Mammary epithelial cell (primary cell): ENCODE results near the gene FIS1.

Experiments used
- EZH2 ChIP-seq: IDR thresholded peaks from 2 replicates; pipeline ENCODE4 v1.6.1; 2012; ENCODE audit warnings: low read length, inconsistent platforms, borderline replicate concordance
- TF ChIP-seq, protein P1 (sequence below), 2 donors: IDR thresholded peaks in 1 of 2; conservative IDR thresholded peaks in 1 of 2; 2 replicates each; pipeline ENCODE4 v1.5.1; 2011 to 2012; ENCODE audit warnings: inconsistent platforms in 2 of 2, low read length in 2 of 2, mild to moderate bottlenecking in 2 of 2, control low read depth in 1 of 2, low read depth in 1 of 2; ENCODE audit not compliant: insufficient read depth in 1 of 2; ENCODE audit errors: extremely low read depth in 1 of 2

DNA sequence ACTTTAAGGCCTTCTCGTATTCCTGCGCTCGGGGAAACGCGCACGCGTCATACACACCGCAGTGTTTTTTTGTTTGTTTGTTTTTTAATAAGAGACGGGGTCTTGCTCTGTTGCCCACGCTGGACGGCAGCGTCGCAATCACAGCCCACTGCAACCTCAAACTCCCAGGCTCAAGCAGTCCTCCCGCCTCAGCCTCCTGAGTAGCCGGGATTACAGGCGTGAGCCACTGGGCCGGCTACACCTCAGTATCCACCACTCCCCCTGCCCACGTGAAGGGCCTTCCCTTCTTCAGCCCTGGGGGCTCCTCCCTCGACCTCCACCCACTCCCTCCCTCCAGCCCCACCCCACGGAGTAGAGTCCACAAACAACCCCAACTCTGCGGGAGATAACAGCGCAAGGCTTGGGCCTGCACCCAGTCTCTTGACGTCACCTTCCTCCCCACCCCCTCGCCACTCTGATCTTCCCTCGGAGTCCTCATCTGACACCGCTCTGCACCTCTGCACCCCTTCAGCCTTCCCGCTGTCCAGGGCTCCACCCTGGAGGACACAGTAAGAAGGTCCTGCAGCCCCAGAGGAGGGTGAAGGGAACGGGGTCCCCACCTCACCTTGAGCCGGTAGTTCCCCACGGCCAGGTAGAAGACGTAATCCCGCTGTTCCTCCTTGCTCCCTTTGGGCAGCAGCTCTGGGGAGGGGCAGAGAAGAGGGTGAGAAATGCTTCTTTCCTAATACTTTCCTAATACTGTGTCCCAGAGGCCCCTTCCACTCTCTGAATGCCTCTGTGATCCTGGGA is 4.5 kb downstream of the FIS1 start:
- TF ChIP-seq, protein P1, sequence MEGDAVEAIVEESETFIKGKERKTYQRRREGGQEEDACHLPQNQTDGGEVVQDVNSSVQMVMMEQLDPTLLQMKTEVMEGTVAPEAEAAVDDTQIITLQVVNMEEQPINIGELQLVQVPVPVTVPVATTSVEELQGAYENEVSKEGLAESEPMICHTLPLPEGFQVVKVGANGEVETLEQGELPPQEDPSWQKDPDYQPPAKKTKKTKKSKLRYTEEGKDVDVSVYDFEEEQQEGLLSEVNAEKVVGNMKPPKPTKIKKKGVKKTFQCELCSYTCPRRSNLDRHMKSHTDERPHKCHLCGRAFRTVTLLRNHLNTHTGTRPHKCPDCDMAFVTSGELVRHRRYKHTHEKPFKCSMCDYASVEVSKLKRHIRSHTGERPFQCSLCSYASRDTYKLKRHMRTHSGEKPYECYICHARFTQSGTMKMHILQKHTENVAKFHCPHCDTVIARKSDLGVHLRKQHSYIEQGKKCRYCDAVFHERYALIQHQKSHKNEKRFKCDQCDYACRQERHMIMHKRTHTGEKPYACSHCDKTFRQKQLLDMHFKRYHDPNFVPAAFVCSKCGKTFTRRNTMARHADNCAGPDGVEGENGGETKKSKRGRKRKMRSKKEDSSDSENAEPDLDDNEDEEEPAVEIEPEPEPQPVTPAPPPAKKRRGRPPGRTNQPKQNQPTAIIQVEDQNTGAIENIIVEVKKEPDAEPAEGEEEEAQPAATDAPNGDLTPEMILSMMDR (conservative IDR thresholded peaks at IDR 0.05 in 1 of 2, IDR thresholded peaks at IDR 0.05 in 1 of 2; ENCODE audit: extremely low read depth in 1 of 2, insufficient read depth in 1 of 2, low read depth in 1 of 2, low read length in 2 of 2): no peak
- no peak for TF ChIP-seq EZH2
